NCI-H146 treated with DMSO at 0.1 percent for 48 hours (cell line): Measurements from ENCODE around the gene TMOD2.
A peak's percentile ranks its signal among the peaks of the same experiment; 100 is the strongest.

Experiments
- DNase-seq: peaks from one replicate; lab custom pipeline; 2025; ENCODE audit not compliant: unreplicated experiment; lab: John Stamatoyannopoulos, UW

Gene TMOD2

GRCh38 chr15:51812598-51812997 lies 61.2 kb downstream of the TMOD2 start:
- no peak for DNase-seq

GRCh38 chr15:51814606-51815005 lies 63.2 kb downstream of the TMOD2 start:
- no peak for DNase-seq

GRCh38 chr15:51816611-51817010 lies 65.2 kb downstream of the TMOD2 start:
- DNase-seq, result no peak

DNA sequence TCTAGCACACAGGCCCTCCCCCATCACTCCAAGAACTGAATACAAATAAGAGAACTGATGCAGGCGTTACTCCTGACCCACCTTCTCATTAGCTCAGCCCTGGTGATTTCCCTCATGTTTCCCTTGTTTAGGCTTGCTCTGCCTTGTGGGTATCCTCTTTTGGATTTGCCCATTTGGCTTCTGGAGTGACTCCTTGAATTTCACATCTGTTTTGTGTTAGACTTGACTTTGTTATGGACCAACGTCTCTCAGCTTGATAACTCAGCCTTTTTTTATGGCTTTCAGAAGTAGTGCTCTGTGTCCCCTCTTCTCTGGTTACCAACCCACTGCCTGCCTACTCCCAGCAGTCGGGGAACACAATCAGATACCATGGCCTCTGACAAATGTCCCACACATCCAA lies 66.8 kb downstream of the TMOD2 start:
- no peak for DNase-seq

- no peak for DNase-seq
Observed at GRCh38 chr15:51825698-51826097, 74.3 kb downstream of the TMOD2 start.

- DNase-seq, result no peak
Observed at GRCh38 chr15:51828621-51829375, 77.4 kb downstream of the TMOD2 start.

DNA sequence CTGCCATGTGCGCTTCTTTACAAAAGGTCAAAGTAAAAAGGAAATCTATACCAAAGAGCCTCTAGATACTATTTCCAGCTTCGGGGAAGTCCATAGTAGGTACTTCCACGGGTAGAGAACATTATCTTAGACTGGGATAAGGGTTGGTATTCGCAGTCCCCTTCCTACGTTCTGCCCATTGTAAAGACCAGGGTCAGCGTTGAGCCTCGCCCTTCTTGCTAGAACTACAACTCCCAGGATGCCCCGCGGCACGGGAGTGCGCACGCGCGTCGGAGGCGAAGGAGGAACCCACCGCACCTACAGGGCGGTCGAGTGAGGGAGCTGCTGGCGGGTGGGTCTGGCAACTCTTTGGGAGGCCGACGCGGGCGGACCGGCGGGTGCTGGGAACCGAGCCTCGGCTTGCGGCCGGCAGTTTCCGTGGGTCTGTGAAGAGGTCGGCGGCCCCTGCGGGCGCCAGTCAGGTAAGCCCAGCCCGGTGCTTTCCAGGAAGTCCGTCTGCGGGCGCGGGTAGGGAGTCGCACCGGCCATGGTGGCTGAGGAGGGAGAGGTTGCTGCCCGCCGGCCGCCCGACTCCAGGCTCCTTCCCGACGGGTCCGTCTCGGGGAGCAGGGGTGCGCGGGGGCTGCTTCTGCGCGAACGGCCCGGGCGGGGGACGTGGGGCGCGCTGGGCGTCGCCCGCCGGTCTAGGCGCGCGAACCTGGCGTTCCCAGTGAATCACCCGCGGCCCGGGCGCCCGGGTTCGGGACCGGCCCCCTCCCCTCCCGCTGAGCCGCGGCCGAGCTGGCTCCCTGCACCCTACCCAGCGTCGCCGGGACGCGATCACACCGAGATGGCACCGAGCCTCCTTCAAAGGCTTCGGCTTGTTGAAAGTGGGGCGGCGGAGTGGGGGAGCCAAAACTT lies 78.2 kb downstream of the TMOD2 start, which contains the start of gene TMOD3:
Gene TMOD3, plus strand, starts transcription at position 278 of the 900 bp plus-strand sequence. CDS start 33,232 bp downstream, outside the sequence.
- DNase-seq, result peak; percentile 51

- DNase-seq, result no peak
Observed at GRCh38 chr15:51830276-51830806, 78.9 kb downstream of the TMOD2 start.

GRCh38 chr15:51833772-51834171 lies 82.4 kb downstream of the TMOD2 start:
- DNase-seq, result no peak

GRCh38 chr15:51837792-51838251 lies 86.4 kb downstream of the TMOD2 start:
- no peak for DNase-seq

GRCh38 chr15:51838270-51838669 lies 86.9 kb downstream of the TMOD2 start:
- DNase-seq, result no peak

- DNase-seq, result no peak
Observed at GRCh38 chr15:51840692-51841091, 89.3 kb downstream of the TMOD2 start.

DNA sequence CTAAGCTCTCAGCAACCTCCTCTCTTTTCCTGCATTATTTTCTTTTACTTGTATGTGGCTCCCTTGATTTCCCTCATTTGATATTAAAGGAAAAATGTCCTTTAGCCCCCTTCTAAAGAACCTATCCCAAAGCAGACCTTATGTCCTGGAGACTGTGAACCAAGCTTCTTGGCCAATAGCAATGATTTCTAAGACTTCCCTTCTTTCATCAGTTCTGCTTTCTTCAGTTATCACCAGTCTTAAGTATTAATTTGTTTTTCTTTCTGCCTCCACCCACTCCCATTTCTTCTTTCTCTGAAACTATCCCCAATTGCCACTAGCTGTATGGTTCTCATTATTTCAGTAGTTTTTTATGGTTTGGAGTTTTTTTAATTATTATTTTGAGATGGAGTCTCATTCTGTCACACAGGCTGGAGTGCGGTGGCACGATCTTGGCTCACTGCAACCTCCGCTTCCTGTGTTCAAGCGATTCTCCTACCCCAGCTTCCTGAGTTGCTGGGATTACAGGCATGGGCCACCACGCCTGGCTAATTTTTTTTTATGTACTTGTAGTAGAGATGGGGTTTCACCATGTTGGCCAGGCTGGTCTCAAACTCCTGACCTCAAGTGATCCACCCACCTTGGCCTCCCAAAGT lies 90.1 kb downstream of the TMOD2 start:
- no peak for DNase-seq

- DNase-seq, result no peak
Observed at GRCh38 chr15:51842265-51842664, 90.9 kb downstream of the TMOD2 start.

DNA sequence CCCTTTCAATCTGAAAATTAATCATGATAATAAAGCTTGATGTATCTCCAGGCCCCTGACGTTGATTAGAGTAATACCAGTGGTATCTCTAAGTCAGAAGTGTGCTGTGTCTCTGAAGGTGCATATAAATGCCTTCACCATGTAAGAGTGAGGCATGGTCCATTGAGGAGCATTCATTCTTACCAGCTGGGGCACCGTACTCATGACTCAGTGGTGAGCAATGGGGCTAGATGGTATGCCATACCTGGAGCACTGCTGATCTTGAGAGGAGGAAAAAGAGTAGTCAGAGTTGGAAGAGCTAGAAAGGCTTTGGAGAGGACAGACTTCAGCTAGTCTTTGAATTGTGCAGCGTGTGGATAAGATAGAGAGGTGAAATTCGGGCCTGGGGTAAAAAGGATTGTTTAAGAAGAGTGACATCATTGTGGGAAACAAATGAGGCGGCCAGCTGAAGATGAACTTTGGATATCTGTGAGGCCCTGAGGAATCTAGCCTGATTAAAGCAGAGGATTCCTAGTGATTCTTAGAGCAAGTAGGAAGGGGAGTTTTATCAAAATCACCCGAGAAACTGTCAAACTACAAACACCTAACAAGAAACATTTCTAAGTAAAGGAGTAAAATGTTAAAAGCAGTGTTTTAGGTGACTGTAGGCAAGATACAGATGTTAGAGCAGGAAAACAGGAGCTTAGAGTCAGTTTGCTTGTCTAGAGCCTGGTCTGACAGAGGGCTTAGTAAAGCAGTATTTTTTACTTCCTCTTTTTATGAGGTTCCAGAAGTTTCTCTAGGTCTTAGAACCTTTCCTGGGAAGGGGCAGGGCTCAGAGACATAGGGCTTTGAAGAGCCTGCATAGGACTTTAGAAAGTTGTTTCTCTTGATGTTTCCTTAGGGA lies 91.7 kb downstream of the TMOD2 start:
- no peak for DNase-seq

DNA sequence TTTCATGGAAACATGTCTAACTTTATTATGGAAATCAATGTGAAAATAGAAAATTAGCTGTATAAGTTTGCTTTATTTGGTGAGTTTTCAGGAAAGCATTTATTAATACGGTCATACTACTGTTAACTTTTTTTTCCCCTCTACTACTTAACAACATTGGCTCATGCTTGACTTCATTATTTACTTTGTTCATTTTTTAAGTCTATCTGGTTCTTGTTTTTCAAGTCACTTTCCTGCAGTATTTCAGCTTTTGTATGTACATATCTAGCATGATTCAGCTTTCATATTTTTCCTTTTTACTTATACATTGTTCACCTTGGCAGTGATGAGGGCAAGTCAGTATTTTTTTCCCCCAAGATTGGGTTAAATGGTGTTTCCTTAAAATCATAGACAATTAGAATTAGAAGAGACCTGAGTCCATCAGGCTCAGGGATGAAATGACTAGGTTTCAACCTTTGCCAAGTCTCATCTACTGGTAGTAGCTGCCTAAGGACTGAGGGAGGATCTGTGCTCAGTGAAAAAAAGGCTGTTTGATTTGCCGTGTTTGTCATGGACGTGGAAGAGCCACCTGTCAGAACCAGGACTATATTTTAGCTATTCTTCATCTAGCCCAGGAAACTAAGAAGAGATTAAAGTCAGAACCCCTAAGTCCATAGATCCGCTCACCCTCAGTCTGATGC lies 93.5 kb downstream of the TMOD2 start:
- DNase-seq, result no peak

GRCh38 chr15:51846066-51846462 lies 94.7 kb downstream of the TMOD2 start:
- no peak for DNase-seq

DNA sequence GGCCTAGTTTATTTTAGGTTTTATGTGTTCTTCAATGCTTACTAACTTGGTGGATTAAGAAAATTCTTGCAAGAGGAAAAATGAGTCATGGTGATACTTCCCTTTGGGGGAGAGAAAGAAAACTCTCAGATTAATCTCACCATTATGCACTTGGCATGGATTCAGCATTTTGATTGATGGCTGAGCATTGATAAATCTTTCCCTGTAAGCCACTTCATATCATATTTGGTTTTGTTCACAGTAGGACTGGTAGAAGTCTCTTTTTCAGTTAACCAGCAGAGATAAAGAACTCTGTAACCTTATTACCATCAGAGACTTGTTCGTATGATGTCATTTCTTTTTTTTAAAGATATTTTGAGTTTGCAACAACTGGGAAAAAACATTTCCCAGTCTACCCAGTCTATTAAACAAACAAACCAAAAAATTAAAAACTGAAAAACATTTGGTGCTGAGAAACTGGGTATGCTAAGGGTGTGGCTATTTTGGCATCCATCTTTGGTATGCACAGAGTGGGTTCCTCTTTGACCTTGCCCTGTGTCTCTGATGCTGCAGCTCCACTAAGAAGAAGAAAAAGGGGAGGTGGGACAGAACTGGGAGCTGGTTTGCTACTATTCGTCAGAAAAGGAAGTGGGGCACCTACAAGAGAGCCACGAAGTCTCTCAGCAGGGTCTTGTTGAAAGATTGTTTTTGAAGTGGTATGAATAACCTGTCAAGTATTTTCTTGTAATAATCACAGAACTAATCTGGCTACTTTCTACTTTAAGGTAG lies 95.2 kb downstream of the TMOD2 start:
- no peak for DNase-seq

DNA sequence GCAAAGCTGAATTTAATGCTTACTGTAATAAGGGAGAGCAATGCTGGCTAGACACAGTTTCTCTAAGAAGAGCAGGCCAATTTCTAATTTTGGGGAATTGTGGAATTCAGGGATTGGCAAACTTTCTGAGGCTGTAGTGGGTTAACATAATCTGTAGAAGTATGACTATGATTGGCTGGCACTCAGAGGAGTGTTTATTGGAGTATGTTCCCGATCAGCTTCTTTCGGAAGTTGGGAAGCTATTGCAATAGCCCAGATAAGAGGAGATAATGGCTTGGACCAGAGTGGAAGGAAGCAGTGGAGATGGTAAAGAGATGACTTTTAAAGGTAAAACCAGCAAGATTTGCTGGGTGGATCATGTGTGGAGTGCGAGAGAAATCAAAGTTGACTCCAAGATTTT lies 97.4 kb downstream of the TMOD2 start:
- DNase-seq, result no peak
